ENCODE measurements around the gene CHRNE. TPM values are rescaled to one million over a fixed set of nuclear protein-coding genes. Genes with fewer than 3 reads are reported as not detected.
"Not testable (repeated sequence)": the region's sequence is repeated elsewhere in the genome, so short reads cannot be mapped to it uniquely, and the experiment has no call there.

Gene CHRNE
- total RNA-seq, 2 experiments from 2014 or later, result 0.65 to 1.1 TPM

DNA sequence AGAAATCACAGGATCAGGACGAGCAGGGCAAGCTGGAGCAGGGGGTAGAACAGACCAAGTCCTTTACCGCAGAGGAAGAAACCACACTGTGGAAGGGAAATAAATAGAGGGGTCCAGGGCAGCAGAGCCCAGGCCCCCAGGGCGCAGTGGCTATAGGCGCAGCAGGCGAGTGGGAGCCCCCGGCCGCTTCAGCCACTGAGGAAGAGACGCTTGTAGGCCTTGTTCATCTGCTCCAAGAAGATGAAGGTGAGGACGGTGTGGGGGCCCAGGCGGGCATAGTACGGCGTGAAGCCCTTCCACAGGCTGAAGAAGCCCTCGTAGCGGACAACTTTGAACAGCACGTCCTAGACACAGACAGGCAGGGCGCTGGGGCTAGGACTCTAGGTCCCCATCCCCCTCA is 34.7 kb upstream of the CHRNE start:
- H3K9me3 Mint-ChIP-seq, result no peaks in the 10 kb centered on the region
- H3K27me3 Mint-ChIP-seq, result no peaks in the 10 kb centered on the region
- peaks cover 41% of the 10 kb centered on the region for H3K36me3 Mint-ChIP-seq
- no peak overlapping the region for H3K4me3 Mint-ChIP-seq
- POLR2A ChIA-PET, result interaction anchor here (1.0 kb wide), 1 partner anchor 20 kb away, joined by 3 read pairs; no protein-coding TSS in a partner anchor
- no peak overlapping the region for H3K27ac Mint-ChIP-seq
- peaks cover 43% of the 10 kb centered on the region for H3K4me1 Mint-ChIP-seq
- DNase-seq (no peak), ATAC-seq (ENCODE audit: low read depth) (no peak)

DNA sequence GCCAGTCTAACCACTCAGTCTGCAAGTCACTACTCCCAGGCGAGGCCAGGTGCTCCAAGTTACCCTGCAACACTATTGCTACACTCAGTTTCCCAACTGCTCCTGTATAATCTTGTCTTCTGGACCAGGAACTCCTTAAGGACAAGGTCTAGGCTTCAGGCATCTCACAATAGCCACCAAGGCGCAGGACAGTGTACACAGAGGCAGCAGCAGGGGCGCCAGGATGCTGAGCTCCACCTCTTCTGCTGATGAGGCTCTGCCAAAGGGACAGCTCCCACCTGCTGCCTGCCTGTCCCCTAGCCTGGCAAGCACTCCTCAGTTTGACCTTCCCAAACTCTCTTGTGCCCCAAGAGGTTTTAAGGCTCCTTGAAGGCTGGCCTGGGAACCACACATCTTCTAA is 33.5 kb upstream of the CHRNE start:
- POLR2A ChIA-PET, result interaction anchor here (0.5 to 2.1 kb wide), 5 partner anchors 9 to 27 kb away, joined by 3 to 6 read pairs (median 4); no protein-coding TSS in a partner anchor
- Mint-ChIP-seq H3K4me1 (peaks cover 36% of the 10 kb centered on the region), H3K4me3 (no peak overlapping the region), H3K27ac (peak overlapping the region; percentile 44), H3K9me3 (no peaks in the 10 kb centered on the region), H3K36me3 (peaks cover 37% of the 10 kb centered on the region), H3K27me3 (no peaks in the 10 kb centered on the region)
- ATAC-seq (ENCODE audit: low read depth), result no peak
- DNase-seq, result no peak

DNA sequence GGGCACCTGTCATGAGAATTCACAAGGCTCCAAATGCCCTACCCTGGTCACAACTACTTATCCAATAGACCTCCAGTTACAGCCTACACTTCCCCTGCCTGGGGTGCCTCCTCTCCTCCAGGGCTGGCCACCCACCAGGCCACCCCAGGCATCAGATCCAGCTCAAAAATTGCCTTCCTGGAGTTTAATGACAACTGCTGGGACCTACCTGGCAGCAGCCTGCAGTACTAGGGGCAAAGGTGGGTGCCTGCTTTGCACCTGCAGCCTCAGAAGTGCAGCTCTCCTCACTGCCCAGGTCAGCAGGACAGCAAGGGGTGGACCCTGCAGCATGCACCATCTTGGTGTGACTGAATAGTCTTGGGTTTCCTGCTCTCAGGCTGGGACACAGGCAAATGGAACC is 32.8 kb upstream of the CHRNE start:
- Mint-ChIP-seq H3K4me1 (peaks cover 37% of the 10 kb centered on the region), H3K27me3 (no peaks in the 10 kb centered on the region), H3K36me3 (peaks cover 39% of the 10 kb centered on the region), H3K27ac (no peak overlapping the region), H3K9me3 (no peaks in the 10 kb centered on the region), H3K4me3 (no peak overlapping the region)
- POLR2A ChIA-PET, result interaction anchor here (1.5 to 2.1 kb wide), 2 partner anchors 9 to 27 kb away, joined by 5 to 6 read pairs; no protein-coding TSS in a partner anchor
- ATAC-seq (ENCODE audit: low read depth) (no peak), DNase-seq (no peak)

DNA sequence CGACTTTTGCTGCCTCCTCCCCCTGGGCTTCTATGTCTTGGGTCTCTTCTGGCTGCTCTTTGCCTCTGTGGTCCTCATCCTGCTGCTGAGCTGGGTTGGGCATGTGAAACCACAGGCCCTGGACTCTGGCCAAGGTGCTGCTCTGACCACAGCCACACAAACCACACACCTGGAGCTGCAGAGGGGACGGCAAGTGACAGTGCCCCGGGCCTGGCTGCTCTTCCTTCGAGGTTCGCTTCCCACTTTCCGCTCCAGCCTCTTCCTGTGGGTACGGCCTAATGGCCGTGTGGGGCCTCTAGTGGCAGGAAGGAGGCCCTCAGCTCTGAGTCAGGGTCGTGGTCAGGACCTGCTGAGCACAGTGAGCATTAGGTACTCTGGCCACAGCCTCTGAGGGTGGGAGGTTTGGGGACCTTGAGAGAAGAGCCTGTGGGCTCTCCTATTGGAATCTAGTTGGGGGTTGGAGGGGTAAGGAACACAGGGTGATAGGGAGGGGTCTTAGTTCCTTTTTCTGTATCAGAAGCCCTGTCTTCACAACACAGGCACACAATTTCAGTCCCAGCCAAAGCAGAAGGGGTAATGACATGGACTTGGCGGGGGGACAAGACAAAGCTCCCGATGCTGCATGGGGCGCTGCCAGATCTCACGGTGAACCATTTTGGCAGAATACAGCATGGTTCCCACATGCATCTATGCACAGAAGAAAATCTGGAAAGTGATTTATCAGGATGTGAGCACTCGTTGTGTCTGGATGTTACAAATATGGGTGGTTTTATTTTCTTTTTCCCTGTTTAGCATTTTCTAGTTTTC is 31.5 kb upstream of the CHRNE start:
- POLR2A ChIA-PET, result interaction anchor here (0.8 to 1.3 kb wide), 7 partner anchors 9 to 96 kb away, joined by 3 to 4 read pairs (median 3); partner anchors contain the start of gene PFN1
- ATAC-seq (ENCODE audit: low read depth) (peak; percentile 35), DNase-seq (no peak)
- no peaks in the 10 kb centered on the region for H3K9me3 Mint-ChIP-seq
- H3K36me3 Mint-ChIP-seq, result peaks cover 42% of the 10 kb centered on the region
- no peaks in the 10 kb centered on the region for H3K27me3 Mint-ChIP-seq
- peaks cover 38% of the 10 kb centered on the region for H3K4me1 Mint-ChIP-seq
- peak overlapping the region; percentile 3 for H3K4me3 Mint-ChIP-seq
- H3K27ac Mint-ChIP-seq, result peak overlapping the region; percentile 52

DNA sequence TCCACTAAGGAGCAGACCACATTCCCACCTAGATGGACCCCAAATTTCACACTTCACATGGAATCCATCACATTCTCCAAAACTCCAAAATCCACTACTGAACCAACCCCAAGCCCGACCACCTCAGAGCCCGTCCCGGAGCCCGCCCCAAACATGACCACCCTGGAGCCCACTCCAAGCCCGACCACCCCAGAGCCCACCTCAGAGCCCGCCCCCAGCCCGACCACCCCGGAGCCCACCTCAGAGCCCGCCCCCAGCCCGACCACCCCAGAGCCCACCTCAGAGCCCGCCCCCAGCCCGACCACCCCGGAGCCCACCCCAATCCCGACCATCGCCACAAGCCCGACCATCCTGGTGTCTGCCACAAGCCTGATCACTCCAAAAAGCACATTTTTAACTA is 30.7 kb upstream of the CHRNE start:
- peaks cover 45% of the 10 kb centered on the region for H3K36me3 Mint-ChIP-seq
- H3K27ac Mint-ChIP-seq, result peak overlapping the region; percentile 52
- no peaks in the 10 kb centered on the region for H3K9me3 Mint-ChIP-seq
- DNase-seq, result no peak
- POLR2A ChIA-PET, result interaction anchor here (0.8 to 1.3 kb wide), 4 partner anchors 34 to 97 kb away, joined by 3 read pairs; no protein-coding TSS in a partner anchor
- peaks cover 33% of the 10 kb centered on the region for H3K4me1 Mint-ChIP-seq
- ATAC-seq (ENCODE audit: low read depth), result no peak
- H3K27me3 Mint-ChIP-seq, result no peaks in the 10 kb centered on the region
- no peak overlapping the region for H3K4me3 Mint-ChIP-seq

DNA sequence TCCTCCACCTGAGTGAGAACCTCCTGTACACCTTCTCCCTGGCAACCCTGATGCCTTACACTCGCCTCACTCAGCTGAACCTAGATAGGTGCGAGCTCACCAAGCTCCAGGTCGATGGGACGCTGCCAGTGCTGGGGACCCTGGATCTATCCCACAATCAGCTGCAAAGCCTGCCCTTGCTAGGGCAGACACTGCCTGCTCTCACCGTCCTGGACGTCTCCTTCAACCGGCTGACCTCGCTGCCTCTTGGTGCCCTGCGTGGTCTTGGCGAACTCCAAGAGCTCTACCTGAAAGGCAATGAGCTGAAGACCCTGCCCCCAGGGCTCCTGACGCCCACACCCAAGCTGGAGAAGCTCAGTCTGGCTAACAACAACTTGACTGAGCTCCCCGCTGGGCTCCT is 29.9 kb upstream of the CHRNE start:
- H3K27me3 Mint-ChIP-seq, result no peaks in the 10 kb centered on the region
- peaks cover 45% of the 10 kb centered on the region for H3K36me3 Mint-ChIP-seq
- POLR2A ChIA-PET, result no interaction called here
- H3K4me1 Mint-ChIP-seq, result peaks cover 30% of the 10 kb centered on the region
- no peaks in the 10 kb centered on the region for H3K9me3 Mint-ChIP-seq
- no peak overlapping the region for H3K4me3 Mint-ChIP-seq
- H3K27ac Mint-ChIP-seq, result no peak overlapping the region
- ATAC-seq (ENCODE audit: low read depth) (no peak), DNase-seq (no peak)

DNA sequence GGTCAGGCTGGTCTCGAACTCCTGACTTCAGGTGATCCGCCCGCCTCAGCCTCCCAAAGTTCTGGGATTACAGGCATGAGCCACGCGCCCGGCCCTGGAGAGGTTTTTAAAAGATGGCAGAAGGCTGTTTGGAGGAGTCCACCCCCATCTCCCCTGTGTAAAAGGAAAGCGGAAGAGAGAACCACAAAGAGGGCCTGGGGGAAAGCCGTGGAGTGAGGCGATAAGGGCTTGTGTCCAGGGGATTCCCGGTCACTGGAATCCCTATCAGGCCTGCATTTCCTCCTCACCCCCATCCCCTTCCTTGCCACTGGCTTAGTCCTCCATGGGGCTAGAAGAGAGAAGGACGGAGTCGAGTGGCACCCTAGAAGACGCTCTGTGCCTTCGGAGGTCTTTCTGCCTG is 29.1 kb upstream of the CHRNE start, which contains the start of gene GP1BA:
GP1BA (plus strand) TSS at position 315 of the 400 bp plus-strand sequence. CDS start 328 bp downstream, outside the sequence.
- ATAC-seq (ENCODE audit: low read depth) (no peak), DNase-seq (no peak)
- POLR2A ChIA-PET, result no interaction called here
- Mint-ChIP-seq H3K27ac (peak within 1 kb of the TSS; percentile 60), H3K36me3 (peaks cover 46% of the 10 kb centered on the region), H3K4me1 (peaks cover 27% of the 10 kb centered on the region), H3K27me3 (no peaks in the 10 kb centered on the region), H3K9me3 (no peaks in the 10 kb centered on the region), H3K4me3 (no peak within 1 kb of the TSS)

DNA sequence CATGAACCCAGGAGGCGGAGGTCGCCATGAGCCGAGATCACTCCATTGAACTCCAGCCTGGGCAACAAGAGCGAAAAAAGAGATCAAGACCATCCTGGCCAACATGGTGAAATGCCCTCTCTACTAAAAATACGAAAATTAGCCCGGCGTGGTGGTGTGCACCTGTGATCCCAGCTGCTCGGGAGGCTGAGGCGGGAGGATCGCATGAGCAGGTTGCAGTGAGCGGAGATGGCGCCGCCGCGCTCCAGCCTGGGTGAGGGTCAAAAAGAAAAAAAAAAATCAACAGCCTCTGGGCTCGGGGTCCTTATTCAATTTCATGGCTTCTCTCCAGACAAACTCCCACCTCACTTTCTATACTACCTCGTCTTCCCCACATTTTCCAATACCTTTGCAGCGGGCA is 26.0 kb upstream of the CHRNE start:
- peaks cover 12% of the 10 kb centered on the region for H3K4me1 Mint-ChIP-seq
- H3K4me3 Mint-ChIP-seq, result no peak overlapping the region
- H3K36me3 Mint-ChIP-seq, result peaks cover 34% of the 10 kb centered on the region
- H3K9me3 Mint-ChIP-seq, result no peaks in the 10 kb centered on the region
- no peaks in the 10 kb centered on the region for H3K27me3 Mint-ChIP-seq
- DNase-seq (no peak), ATAC-seq (ENCODE audit: low read depth) (no peak)
- POLR2A ChIA-PET, result interaction anchor here (1.0 to 1.1 kb wide), 2 partner anchors 16 to 17 kb away, joined by 3 read pairs; no protein-coding TSS in a partner anchor
- H3K27ac Mint-ChIP-seq, result no peak overlapping the region

DNA sequence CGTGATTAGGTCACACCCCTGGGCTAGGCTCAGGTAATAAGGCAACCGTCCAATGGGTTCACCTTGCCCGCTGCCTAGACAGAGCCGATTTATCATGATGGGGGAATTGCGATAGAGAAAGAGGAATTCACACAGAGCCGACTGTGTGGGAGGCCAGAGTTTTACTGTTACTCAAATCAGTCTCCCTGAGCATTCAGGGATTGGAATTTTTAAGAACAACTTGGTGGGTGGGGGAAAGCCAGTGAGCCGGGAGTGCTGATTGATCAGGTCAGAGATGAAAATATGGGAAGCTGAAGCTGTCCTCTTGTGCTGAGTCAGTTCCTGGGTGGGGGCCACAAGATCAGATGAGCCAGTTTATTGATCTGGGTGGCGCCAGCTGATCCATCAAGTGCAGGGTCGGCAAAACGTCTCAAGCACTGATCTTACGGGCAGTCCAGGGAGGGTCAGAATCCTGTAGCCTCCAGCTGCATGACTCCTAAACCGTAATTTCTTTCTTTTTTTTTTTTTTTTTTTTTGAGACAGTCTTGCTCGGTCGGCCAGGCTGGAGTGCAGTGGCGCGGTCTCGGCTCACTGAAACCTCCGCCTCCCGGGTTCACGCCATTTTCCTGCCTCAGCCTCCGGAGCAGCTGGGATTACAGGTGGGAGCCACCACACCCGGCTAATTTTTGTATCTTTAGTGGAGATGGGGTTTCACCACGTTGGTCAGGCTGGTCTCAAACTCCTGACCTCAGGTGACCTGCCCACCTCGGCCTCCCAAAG is 23.9 kb upstream of the CHRNE start:
- H3K4me1 Mint-ChIP-seq; H3K27me3 Mint-ChIP-seq; DNase-seq; ATAC-seq (ENCODE audit: low read depth); H3K27ac Mint-ChIP-seq; H3K4me3 Mint-ChIP-seq; H3K9me3 Mint-ChIP-seq: not testable (repeated sequence)
- peaks cover 27% of the 10 kb centered on the region for H3K36me3 Mint-ChIP-seq
- POLR2A ChIA-PET, result interaction anchor here (0.6 kb wide), 1 partner anchor 56 kb away, joined by 4 read pairs; no protein-coding TSS in a partner anchor

DNA sequence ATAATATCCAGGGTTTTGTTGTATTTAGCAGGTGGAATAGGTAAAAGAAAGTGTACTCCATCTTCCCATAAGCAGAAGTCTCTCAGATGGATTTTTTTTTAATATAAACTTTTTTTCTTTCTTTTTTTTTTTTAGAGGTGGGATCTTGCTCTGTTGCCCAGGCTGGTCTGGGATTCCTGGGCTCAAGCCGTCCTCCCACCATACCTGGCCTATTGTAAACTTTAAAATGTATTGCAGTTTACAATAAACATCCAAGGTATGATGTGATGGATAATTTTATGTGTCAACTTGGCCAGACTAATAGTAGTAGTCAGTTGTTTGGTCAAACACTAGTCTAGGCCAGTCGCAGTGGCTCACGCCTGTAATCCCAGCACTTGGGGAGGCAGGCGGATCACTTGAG is 18.4 kb upstream of the CHRNE start:
- Mint-ChIP-seq H3K27ac (no peak overlapping the region), H3K36me3 (peaks cover 2% of the 10 kb centered on the region), H3K9me3 (no peaks in the 10 kb centered on the region), H3K4me3 (no peak overlapping the region), H3K4me1 (peaks cover 2% of the 10 kb centered on the region), H3K27me3 (no peaks in the 10 kb centered on the region)
- DNase-seq (no peak), ATAC-seq (ENCODE audit: low read depth) (no peak)
- POLR2A ChIA-PET, result no interaction called here

DNA sequence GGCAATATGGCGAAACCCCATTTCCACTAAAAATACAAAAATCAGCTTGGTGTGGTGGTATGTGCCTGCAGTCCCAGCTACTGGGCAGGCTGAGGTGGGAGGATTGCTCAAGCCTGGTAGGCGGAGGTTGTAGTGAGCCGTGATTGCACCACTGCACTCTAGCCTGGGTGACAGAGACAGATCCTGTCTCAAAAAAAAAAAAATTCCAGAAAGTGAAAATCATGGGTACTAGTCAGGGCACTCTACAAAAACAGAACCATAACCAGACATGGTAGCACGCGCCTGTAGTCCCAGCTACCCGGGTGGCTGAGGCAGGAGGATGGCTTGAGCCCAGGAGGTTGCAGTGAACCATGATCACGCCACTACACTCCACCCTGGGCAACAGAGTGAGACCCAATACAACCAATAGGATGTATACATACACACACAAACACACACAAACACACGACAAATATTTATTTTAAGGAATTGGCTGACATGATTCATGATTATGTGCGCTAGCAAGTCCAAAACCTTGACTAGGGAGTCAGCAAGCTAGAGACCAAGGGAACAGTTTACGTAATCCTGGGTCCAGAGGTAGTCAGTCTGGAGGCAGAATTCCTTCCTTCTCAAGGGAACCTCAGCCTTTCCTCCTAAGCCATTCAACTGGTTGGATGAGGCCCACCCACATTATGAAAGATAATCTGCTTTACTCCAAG is 17.6 kb upstream of the CHRNE start:
- H3K9me3 Mint-ChIP-seq, result no peaks in the 10 kb centered on the region
- H3K4me1 Mint-ChIP-seq, result peaks cover 2% of the 10 kb centered on the region
- POLR2A ChIA-PET, result interaction anchor here (0.7 kb wide), 1 partner anchor 19 kb away, joined by 3 read pairs; the partner anchor contains the start of genes RNF167 and SLC25A11
- H3K27me3 Mint-ChIP-seq, result no peaks in the 10 kb centered on the region
- H3K27ac Mint-ChIP-seq, result no peak overlapping the region
- H3K36me3 Mint-ChIP-seq, result peaks cover 2% of the 10 kb centered on the region
- no peak overlapping the region for H3K4me3 Mint-ChIP-seq
- no peak for DNase-seq
- no peak for ATAC-seq (ENCODE audit: low read depth)

DNA sequence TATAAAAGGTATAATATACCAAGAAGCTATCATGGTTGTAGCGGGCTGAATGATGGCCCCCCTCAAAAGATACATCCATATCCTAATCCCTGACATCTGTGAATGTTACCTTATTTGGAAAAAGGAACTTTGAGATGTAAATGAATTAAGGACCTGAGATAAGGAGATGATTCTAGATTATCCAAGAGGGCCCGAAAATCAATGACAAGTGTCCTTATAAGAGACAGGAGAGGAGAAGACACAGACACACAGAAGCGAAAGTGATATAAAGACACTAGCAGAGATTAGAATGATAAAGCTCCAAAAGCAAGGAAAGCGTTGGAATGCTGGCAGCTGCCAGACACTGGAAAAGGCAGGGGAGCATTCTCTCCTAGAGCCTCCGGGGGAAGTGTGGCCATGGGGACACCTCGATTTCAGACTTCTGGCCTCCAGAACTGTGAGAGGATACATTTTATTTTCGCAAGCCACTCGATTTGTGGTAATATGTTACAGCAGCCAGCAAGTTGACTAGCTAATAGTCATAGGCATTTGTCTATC is 16.7 kb upstream of the CHRNE start:
- Mint-ChIP-seq H3K4me3 (no peak overlapping the region), H3K27me3 (no peaks in the 10 kb centered on the region), H3K9me3 (no peaks in the 10 kb centered on the region), H3K4me1 (peaks cover 2% of the 10 kb centered on the region), H3K36me3 (peaks cover 2% of the 10 kb centered on the region), H3K27ac (no peak overlapping the region)
- no peak for DNase-seq
- ATAC-seq (ENCODE audit: low read depth), result no peak
- POLR2A ChIA-PET, result interaction anchor here (0.7 kb wide), 1 partner anchor 20 kb away, joined by 3 read pairs; the partner anchor contains the start of genes RNF167 and SLC25A11

Measured in activated naive CD8-positive, alpha-beta T cell treated with anti-CD3 and anti-CD28 coated beads, Interleukin-2, amount 10 ng/mL, durations not matched to agents 7 days and 5 days (primary cell).